Activated CD8-positive, alpha-beta memory T cell treated with anti-CD3 and anti-CD28 coated beads for 24 hours (primary cell): ENCODE measurements around the gene ZBTB49.

ENCODE experiments used
- DNase-seq: peaks from one replicate; pipeline ENCODE4 v3.0.0-alpha.2; 2020

Gene ZBTB49

GRCh38 chr4:4362991-4363697, 73.1 kb downstream of the ZBTB49 start:
- no peak for DNase-seq

GRCh38 chr4:4364061-4364460, 74.0 kb downstream of the ZBTB49 start:
- DNase-seq = no peak

- no peak for DNase-seq
Observed at GRCh38 chr4:4364486-4365208, 74.6 kb downstream of the ZBTB49 start.

- no peak for DNase-seq
Observed at GRCh38 chr4:4368809-4369580, 78.9 kb downstream of the ZBTB49 start.
